ENCODE data around the gene IL3RA. TPM values are rescaled to one million over a fixed set of nuclear protein-coding genes. Genes with fewer than 3 reads are reported as not detected.
A peak's percentile ranks its signal among the peaks of the same experiment; 100 is the strongest.

The IL3RA gene
- total RNA-seq, 1 donor from 2014 or later: 10.7 TPM

GRCh38 chrX:1385253-1386223 lies 49.0 kb downstream of the IL3RA start:
- DNase-seq: no peak

GRCh38 chrX:1386338-1387127 lies 49.9 kb downstream of the IL3RA start:
- DNase-seq: no peak

- DNase-seq: no peak
Observed at GRCh38 chrX:1387141-1387776, 50.7 kb downstream of the IL3RA start.

- DNase-seq: no peak
Observed at GRCh38 chrX:1388651-1389050, 52.1 kb downstream of the IL3RA start.

GRCh38 chrX:1389181-1389992 lies 52.8 kb downstream of the IL3RA start:
- no peak for DNase-seq

GRCh38 chrX:1389993-1390285 lies 53.4 kb downstream of the IL3RA start:
- DNase-seq: no peak

GRCh38 chrX:1390621-1391369 lies 54.2 kb downstream of the IL3RA start:
- no peak for DNase-seq

GRCh38 chrX:1391370-1391706 lies 54.8 kb downstream of the IL3RA start:
- peak; percentile 97 for DNase-seq

GRCh38 chrX:1391707-1392375 lies 55.3 kb downstream of the IL3RA start, which contains the start of gene SLC25A6:
Gene SLC25A6, minus strand, starts transcription at chrX:1392113. Its CDS starts 104 bp downstream, at chrX:1392009.
- peak; percentile 99 for DNase-seq

GRCh38 chrX:1392376-1393068 lies 55.9 kb downstream of the IL3RA start:
- peak; percentile 86 for DNase-seq

GRCh38 chrX:1393871-1394615 lies 57.5 kb downstream of the IL3RA start:
- DNase-seq: no peak

GRCh38 chrX:1394731-1395501 lies 58.3 kb downstream of the IL3RA start:
- DNase-seq: no peak

- no peak for DNase-seq
Observed at GRCh38 chrX:1395646-1396216, 59.1 kb downstream of the IL3RA start.

- no peak for DNase-seq
Observed at GRCh38 chrX:1397001-1397400, 60.4 kb downstream of the IL3RA start.

- no peak for DNase-seq
Observed at GRCh38 chrX:1397441-1398270, 61.1 kb downstream of the IL3RA start.

GRCh38 chrX:1398431-1399340 lies 62.1 kb downstream of the IL3RA start:
- no peak for DNase-seq

All from tongue (tissue), 2 donors.